Measurements from ENCODE around the gene ACSS1.

Gene ACSS1

DNA sequence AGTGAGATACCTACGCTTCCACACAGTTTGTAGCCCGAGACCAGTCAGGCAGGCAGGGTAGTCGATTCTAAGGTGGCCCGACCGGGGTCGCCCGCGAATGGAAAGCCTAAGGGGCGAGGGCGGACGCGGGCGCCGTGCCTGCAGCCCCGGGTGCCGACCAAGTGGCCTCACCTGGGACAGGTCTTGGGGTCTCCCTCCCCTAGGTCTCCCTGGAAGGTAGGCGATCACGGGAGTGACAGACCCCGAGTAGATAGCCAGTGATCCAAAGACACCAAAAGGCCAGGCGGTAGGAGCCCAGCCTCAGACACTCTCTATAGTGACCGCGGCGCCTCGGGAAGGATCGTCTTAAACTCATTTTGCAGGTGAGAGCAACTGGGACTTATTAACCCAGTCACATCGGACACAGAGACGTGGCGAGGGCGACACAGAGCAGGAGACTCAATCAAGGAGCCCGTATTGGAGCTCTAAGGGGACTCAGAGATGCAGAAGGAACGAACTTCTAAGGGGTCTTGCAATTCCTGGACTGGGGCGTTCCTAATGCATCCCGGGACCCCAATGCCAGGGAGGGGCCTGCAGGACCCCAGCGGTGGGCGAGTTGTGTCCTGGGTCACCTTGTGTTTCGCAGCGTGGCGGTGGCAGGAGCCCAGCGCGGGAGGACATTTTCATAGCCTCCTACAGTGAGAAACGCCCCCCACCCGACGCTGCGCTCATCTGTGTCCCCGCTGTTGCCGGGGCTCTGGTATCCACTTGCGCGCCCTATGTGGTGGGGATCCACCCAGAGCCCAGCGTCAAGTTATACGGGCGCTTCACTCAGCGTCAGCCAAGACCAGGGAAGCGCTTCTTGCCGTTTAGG, 26.1 kb upstream of the ACSS1 start:
- H3K9me3 ChIP-seq (ENCODE audit: insufficient read depth, low read depth, low read length): peaks cover 31% of the 10 kb centered on the region
- H2BK120ac ChIP-seq (ENCODE audit: insufficient read depth, low read length, poor library complexity): no peak overlapping the region
- peaks cover 58% of the 10 kb centered on the region for H3K27me3 ChIP-seq (ENCODE audit: insufficient read depth, low read length)
- H3K23ac ChIP-seq (ENCODE audit: low read length): no peak overlapping the region
- no peak overlapping the region for H3K27ac ChIP-seq (ENCODE audit: low read depth, low read length)
- no peak overlapping the region for H2BK5ac ChIP-seq (ENCODE audit: low read depth, low read length, poor library complexity)
- H3K4me3 ChIP-seq (ENCODE audit: low read depth, low read length): no peak overlapping the region
- DNase-seq: no peak
- H3K14ac ChIP-seq (ENCODE audit: low read length): no peak overlapping the region
- H2BK12ac ChIP-seq (ENCODE audit: low read length): no peak overlapping the region
- H3K4ac ChIP-seq (ENCODE audit: low read depth, low read length): no peak overlapping the region
- H3K4me1 ChIP-seq (ENCODE audit: control insufficient read depth in 1 of 2, insufficient read depth in 2 of 2, low read length in 2 of 2): peaks cover 6 to 7% of the 10 kb centered on the region in 2 experiments
- WGBS (ENCODE audit: extremely low coverage, insufficient coverage, insufficient read length): no CpG with 5 or more reads among the region's 54 CpGs
- no peak overlapping the region for H3K4me2 ChIP-seq (ENCODE audit: low read length)
- no peak overlapping the region for H3K18ac ChIP-seq (ENCODE audit: low read length)
- H4K8ac ChIP-seq (ENCODE audit: low read depth, low read length): no peak overlapping the region
- no peaks in the 10 kb centered on the region for H3K36me3 ChIP-seq (ENCODE audit: control insufficient read depth in 1 of 2, insufficient read depth in 2 of 2, low read length in 2 of 2)
- H3K79me2 ChIP-seq (ENCODE audit: control insufficient read depth, insufficient read depth, low read length, poor library complexity): no peaks in the 10 kb centered on the region
- no peak overlapping the region for H4K12ac ChIP-seq (ENCODE audit: low read depth, low read length)
- H2AK5ac ChIP-seq (ENCODE audit: low read length): no peak overlapping the region
- H2AFZ ChIP-seq (ENCODE audit: insufficient read depth, low read length, poor library complexity): no peak overlapping the region
- no peaks in the 10 kb centered on the region for H3K79me1 ChIP-seq (ENCODE audit: low read length)
- H3K9ac ChIP-seq (ENCODE audit: low read length): no peak overlapping the region
- H4K91ac ChIP-seq (ENCODE audit: low read depth, low read length): no peak overlapping the region

GRCh38 chr20:25083141-25083772, 25.3 kb upstream of the ACSS1 start:
- WGBS (ENCODE audit: extremely low coverage, insufficient coverage, insufficient read length): no CpG with 5 or more reads among the region's 44 CpGs
- no peak for DNase-seq
- H3K4me3 ChIP-seq (ENCODE audit: low read depth, low read length): no peak overlapping the region

DNA sequence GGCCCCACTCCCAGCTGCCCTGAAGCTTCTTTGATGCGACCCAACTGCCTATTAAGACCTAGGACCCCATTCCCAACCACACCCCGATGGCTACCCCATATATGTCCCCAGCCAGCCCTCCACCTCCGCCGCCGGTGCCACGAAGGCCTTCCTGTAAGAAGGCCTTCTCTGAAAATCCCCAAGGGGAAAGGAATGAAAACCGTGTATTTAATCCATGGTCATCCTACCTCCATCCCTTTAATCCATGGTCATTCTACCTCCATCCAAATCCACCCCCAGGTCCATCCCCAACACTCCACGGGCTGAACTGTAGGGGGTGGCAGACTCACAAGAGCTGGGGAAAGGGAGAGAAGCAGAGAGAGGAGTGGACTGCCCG, 24.5 kb upstream of the ACSS1 start:
- H3K4me3 ChIP-seq (ENCODE audit: low read depth, low read length): no peak overlapping the region
- H2AK5ac ChIP-seq (ENCODE audit: low read length): no peak overlapping the region
- no peak overlapping the region for H2AFZ ChIP-seq (ENCODE audit: insufficient read depth, low read length, poor library complexity)
- H3K18ac ChIP-seq (ENCODE audit: low read length): no peak overlapping the region
- H3K27ac ChIP-seq (ENCODE audit: low read depth, low read length): no peak overlapping the region
- H3K36me3 ChIP-seq (ENCODE audit: control insufficient read depth in 1 of 2, insufficient read depth in 2 of 2, low read length in 2 of 2): no peaks in the 10 kb centered on the region
- H3K4ac ChIP-seq (ENCODE audit: low read depth, low read length): no peak overlapping the region
- no peaks in the 10 kb centered on the region for H3K79me2 ChIP-seq (ENCODE audit: control insufficient read depth, insufficient read depth, low read length, poor library complexity)
- H4K12ac ChIP-seq (ENCODE audit: low read depth, low read length): no peak overlapping the region
- H3K27me3 ChIP-seq (ENCODE audit: insufficient read depth, low read length): peaks cover 62% of the 10 kb centered on the region
- no peak for DNase-seq
- H3K9ac ChIP-seq (ENCODE audit: low read length): no peak overlapping the region
- no CpG with 5 or more reads among the region's 9 CpGs for WGBS (ENCODE audit: extremely low coverage, insufficient coverage, insufficient read length)
- no peak overlapping the region for H2BK5ac ChIP-seq (ENCODE audit: low read depth, low read length, poor library complexity)
- H3K4me2 ChIP-seq (ENCODE audit: low read length): no peak overlapping the region
- no peak overlapping the region for H3K14ac ChIP-seq (ENCODE audit: low read length)
- H3K79me1 ChIP-seq (ENCODE audit: low read length): no peaks in the 10 kb centered on the region
- no peak overlapping the region for H4K91ac ChIP-seq (ENCODE audit: low read depth, low read length)
- H3K9me3 ChIP-seq (ENCODE audit: insufficient read depth, low read depth, low read length): peaks cover 29% of the 10 kb centered on the region
- peaks cover 6 to 7% of the 10 kb centered on the region in 2 experiments for H3K4me1 ChIP-seq (ENCODE audit: control insufficient read depth in 1 of 2, insufficient read depth in 2 of 2, low read length in 2 of 2)
- no peak overlapping the region for H3K23ac ChIP-seq (ENCODE audit: low read length)
- no peak overlapping the region for H2BK120ac ChIP-seq (ENCODE audit: insufficient read depth, low read length, poor library complexity)
- no peak overlapping the region for H2BK12ac ChIP-seq (ENCODE audit: low read length)
- no peak overlapping the region for H4K8ac ChIP-seq (ENCODE audit: low read depth, low read length)

More at GRCh38 chr20:25083141-25083772, 25.3 kb upstream of the ACSS1 start:
- no peak overlapping the region for H4K91ac ChIP-seq (ENCODE audit: low read depth, low read length)
- H3K27ac ChIP-seq (ENCODE audit: low read depth, low read length): no peak overlapping the region
- no peak overlapping the region for H3K4me2 ChIP-seq (ENCODE audit: low read length)
- no peak overlapping the region for H3K18ac ChIP-seq (ENCODE audit: low read length)
- H3K4ac ChIP-seq (ENCODE audit: low read depth, low read length): no peak overlapping the region
- H4K12ac ChIP-seq (ENCODE audit: low read depth, low read length): no peak overlapping the region
- H3K14ac ChIP-seq (ENCODE audit: low read length): no peak overlapping the region
- no peak overlapping the region for H2BK120ac ChIP-seq (ENCODE audit: insufficient read depth, low read length, poor library complexity)
- H2AK5ac ChIP-seq (ENCODE audit: low read length): no peak overlapping the region
- H3K79me1 ChIP-seq (ENCODE audit: low read length): no peaks in the 10 kb centered on the region
- no peak overlapping the region for H2BK12ac ChIP-seq (ENCODE audit: low read length)
- H3K4me1 ChIP-seq (ENCODE audit: control insufficient read depth in 1 of 2, insufficient read depth in 2 of 2, low read length in 2 of 2): peaks cover 6 to 7% of the 10 kb centered on the region in 2 experiments
- H3K36me3 ChIP-seq (ENCODE audit: control insufficient read depth in 1 of 2, insufficient read depth in 2 of 2, low read length in 2 of 2): no peaks in the 10 kb centered on the region
- no peak overlapping the region for H4K8ac ChIP-seq (ENCODE audit: low read depth, low read length)
- H2AFZ ChIP-seq (ENCODE audit: insufficient read depth, low read length, poor library complexity): no peak overlapping the region
- H2BK5ac ChIP-seq (ENCODE audit: low read depth, low read length, poor library complexity): no peak overlapping the region
- no peak overlapping the region for H3K9ac ChIP-seq (ENCODE audit: low read length)
- H3K23ac ChIP-seq (ENCODE audit: low read length): no peak overlapping the region
- peaks cover 58% of the 10 kb centered on the region for H3K27me3 ChIP-seq (ENCODE audit: insufficient read depth, low read length)
- peaks cover 29% of the 10 kb centered on the region for H3K9me3 ChIP-seq (ENCODE audit: insufficient read depth, low read depth, low read length)
- no peaks in the 10 kb centered on the region for H3K79me2 ChIP-seq (ENCODE audit: control insufficient read depth, insufficient read depth, low read length, poor library complexity)

DNA sequence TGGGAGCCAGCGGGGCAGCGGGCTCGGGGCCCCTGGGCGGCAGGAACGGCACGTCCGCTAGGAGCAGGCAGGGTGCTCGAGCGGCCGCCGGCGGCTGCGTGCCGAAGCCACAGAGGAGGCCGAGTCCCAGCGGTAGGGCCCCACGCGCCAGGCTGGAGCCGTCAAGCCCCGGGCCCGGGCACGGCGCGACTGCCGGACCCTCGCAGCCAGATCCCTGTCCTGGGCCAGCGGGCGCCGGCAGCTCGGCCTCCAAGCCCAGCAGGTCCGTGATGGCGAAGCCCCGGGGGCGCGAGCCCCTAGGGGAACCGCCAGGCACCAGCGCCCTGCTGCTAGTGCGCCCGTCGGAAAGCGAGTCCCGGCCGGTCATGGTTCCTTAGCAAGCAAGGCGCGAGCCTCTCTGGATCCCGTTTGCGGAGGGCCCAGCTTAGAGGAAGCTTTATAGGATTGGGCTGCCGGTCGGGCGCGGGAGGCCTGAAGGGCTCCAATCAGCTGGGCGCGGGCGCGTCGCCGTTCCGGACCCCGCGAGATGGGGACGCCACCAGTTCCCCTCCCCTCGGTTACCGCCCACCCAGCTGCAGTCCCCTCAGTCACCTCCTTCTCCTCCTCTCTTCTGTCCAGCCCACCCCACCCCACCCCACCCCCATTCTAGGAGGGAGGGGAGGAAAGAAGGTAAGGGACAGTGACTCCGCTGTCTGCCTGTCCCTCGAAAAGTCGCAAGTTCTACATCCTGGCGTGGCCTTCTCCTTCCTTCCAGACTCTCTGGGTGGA, 24.0 kb upstream of the ACSS1 start, which contains the start of gene VSX1:
TSS of gene VSX1 (minus strand) at position 412 of the 768 bp plus-strand sequence. CDS start at position 367, 45 bp downstream.
- no peak for DNase-seq
- H3K79me1 ChIP-seq (ENCODE audit: low read length): no peaks in the 10 kb centered on the region
- peaks cover 6 to 7% of the 10 kb centered on the region in 2 experiments for H3K4me1 ChIP-seq (ENCODE audit: control insufficient read depth in 1 of 2, insufficient read depth in 2 of 2, low read length in 2 of 2)
- H3K4me3 ChIP-seq (ENCODE audit: low read depth, low read length): no peak within 1 kb of the TSS
- no peak within 1 kb of the TSS for H4K8ac ChIP-seq (ENCODE audit: low read depth, low read length)
- H3K4me2 ChIP-seq (ENCODE audit: low read length): peak within 1 kb of the TSS; percentile 48
- no peak within 1 kb of the TSS for H2AFZ ChIP-seq (ENCODE audit: insufficient read depth, low read length, poor library complexity)
- H3K14ac ChIP-seq (ENCODE audit: low read length): no peak within 1 kb of the TSS
- H3K27ac ChIP-seq (ENCODE audit: low read depth, low read length): no peak within 1 kb of the TSS
- no peaks in the 10 kb centered on the region for H3K36me3 ChIP-seq (ENCODE audit: control insufficient read depth in 1 of 2, insufficient read depth in 2 of 2, low read length in 2 of 2)
- H3K23ac ChIP-seq (ENCODE audit: low read length): no peak within 1 kb of the TSS
- peaks cover 65% of the 10 kb centered on the region for H3K27me3 ChIP-seq (ENCODE audit: insufficient read depth, low read length)
- H3K4ac ChIP-seq (ENCODE audit: low read depth, low read length): no peak within 1 kb of the TSS
- H4K91ac ChIP-seq (ENCODE audit: low read depth, low read length): no peak within 1 kb of the TSS
- H2BK120ac ChIP-seq (ENCODE audit: insufficient read depth, low read length, poor library complexity): no peak within 1 kb of the TSS
- H2BK5ac ChIP-seq (ENCODE audit: low read depth, low read length, poor library complexity): no peak within 1 kb of the TSS
- no peak within 1 kb of the TSS for H3K9ac ChIP-seq (ENCODE audit: low read length)
- H4K12ac ChIP-seq (ENCODE audit: low read depth, low read length): no peak within 1 kb of the TSS
- no peak within 1 kb of the TSS for H3K18ac ChIP-seq (ENCODE audit: low read length)
- no peak within 1 kb of the TSS for H2BK12ac ChIP-seq (ENCODE audit: low read length)
- H2AK5ac ChIP-seq (ENCODE audit: low read length): no peak within 1 kb of the TSS
- H3K9me3 ChIP-seq (ENCODE audit: insufficient read depth, low read depth, low read length): peaks cover 28% of the 10 kb centered on the region
- no CpG with 5 or more reads among the region's 67 CpGs for WGBS (ENCODE audit: extremely low coverage, insufficient coverage, insufficient read length)
- H3K79me2 ChIP-seq (ENCODE audit: control insufficient read depth, insufficient read depth, low read length, poor library complexity): no peaks in the 10 kb centered on the region
